Mucosa of descending colon (tissue), 3 donors: ENCODE results near the gene SLC1A1. TPM values are rescaled to one million over a fixed set of nuclear protein-coding genes. Genes with fewer than 3 reads are reported as not detected.
"Not testable (repeated sequence)": the region's sequence is repeated elsewhere in the genome, so short reads cannot be mapped to it uniquely, and the experiment has no call there.

ENCODE experiments used
- ATAC-seq: fragments of 200-7000 bp; cut with Tn5 transposase; one replicate; pipeline ENCODE4 v1.9.1; 2020; ENCODE audit warnings: mild to moderate bottlenecking, moderate library complexity
- DNase-seq, 3 donors: peaks; one replicate each; pipeline ENCODE4 v3.0.0-alpha.2; 2020
- H3K36me3 ChIP-seq: fragments of 200-600 bp; one replicate; pipeline ENCODE4 v1.8.0; 2021; ENCODE audit warnings: low read depth, mild to moderate bottlenecking
- H3K4me1 ChIP-seq: fragments of 200-600 bp; one replicate; pipeline ENCODE4 v1.8.0; 2021; ENCODE audit warnings: low read depth, mild to moderate bottlenecking
- H3K4me3 ChIP-seq: fragments of 200-600 bp; one replicate; pipeline ENCODE4 v1.8.0; 2021; ENCODE audit warnings: mild to moderate bottlenecking
- H3K9me3 ChIP-seq: fragments of 200-600 bp; one replicate; pipeline ENCODE4 v1.8.0; 2021; ENCODE audit warnings: mild to moderate bottlenecking
- CTCF ChIP-seq: fragments of 200-600 bp; IDR thresholded peaks from one replicate; pipeline ENCODE4 v1.8.0; 2022; ENCODE audit warnings: antibody characterized with exemption, mild to moderate bottlenecking
- intact Hi-C, 2 donors: fragments of 100-400 bp; cut with DNase I in 1 of 2; cut with micrococcal nuclease in 1 of 2; formaldehyde crosslinking; loops; one replicate each; pipeline versions ENCODE4 v1.11.0 to v1.11.1; 2022; cut with DNase I, micrococcal nuclease
- total RNA-seq, 3 donors: library from RNA; stranded (reverse); fragmentation: NEBNext Ultra II Directional in 2 of 3; extraction: Animal tissue kit (Norgen Biotek cat#: 25700) in 2 of 3; gene quantifications; one replicate each; pipeline versions ENCODE4 v1.2.1 to v1.2.4, GENCODE V29; 2021 to 2023
- donor health status: DM: no; HTN: no; CAD: no; lungs with moderate emphysema.
- donor health status: DM: no; HTN: no; CAD: no.
- donor health status: DM: no; HTN: yes; CAD: no.

SLC1A1 gene
- total RNA-seq, 3 donors from 2014 or later = 16.8 to 44.8 (median 37.0) TPM

GRCh38 chr9:4517274-4517673 lies 27.0 kb downstream of the SLC1A1 start:
- Histone ChIP-seq H3K4me1 (no peaks in the 10 kb centered on the region), H3K9me3 (no peaks in the 10 kb centered on the region), H3K36me3 (no peaks in the 10 kb centered on the region), H3K4me3 (no peak overlapping the region)
- no peak for ATAC-seq
- DNase-seq = no peak
- intact Hi-C loops = no loop called here
- no peak for TF ChIP-seq CTCF

- Histone ChIP-seq H3K36me3 (no peaks in the 10 kb centered on the region), H3K4me3 (no peak overlapping the region), H3K4me1 (no peaks in the 10 kb centered on the region), H3K9me3 (no peaks in the 10 kb centered on the region)
- intact Hi-C loops = no loop called here
- no peak for TF ChIP-seq CTCF
- no peak for ATAC-seq
- DNase-seq = no peak
Observed at GRCh38 chr9:4519604-4520003, 29.3 kb downstream of the SLC1A1 start.

- Histone ChIP-seq H3K9me3 (no peaks in the 10 kb centered on the region), H3K36me3 (no peaks in the 10 kb centered on the region), H3K4me3 (no peak overlapping the region), H3K4me1 (no peaks in the 10 kb centered on the region)
- DNase-seq = no peak
- intact Hi-C loops = no loop called here
- no peak for ATAC-seq
- no peak for TF ChIP-seq CTCF
Observed at GRCh38 chr9:4520055-4520454, 29.8 kb downstream of the SLC1A1 start.

GRCh38 chr9:4530375-4530774 lies 40.1 kb downstream of the SLC1A1 start:
- H3K4me3 ChIP-seq = no peak overlapping the region
- H3K36me3 ChIP-seq = no peaks in the 10 kb centered on the region
- no peaks in the 10 kb centered on the region for H3K4me1 ChIP-seq
- intact Hi-C loops = no loop called here
- DNase-seq (no peak), ATAC-seq (peak; percentile 18)
- no peak for TF ChIP-seq CTCF
- H3K9me3 ChIP-seq = no peaks in the 10 kb centered on the region

GRCh38 chr9:4530831-4531230 lies 40.6 kb downstream of the SLC1A1 start:
- H3K36me3 ChIP-seq, H3K4me3 ChIP-seq, DNase-seq, H3K9me3 ChIP-seq, ATAC-seq, H3K4me1 ChIP-seq, intact Hi-C loops: not testable (repeated sequence)

GRCh38 chr9:4531355-4531754 lies 41.1 kb downstream of the SLC1A1 start:
- ATAC-seq, H3K4me1 ChIP-seq, DNase-seq, H3K4me3 ChIP-seq, H3K9me3 ChIP-seq, intact Hi-C loops, H3K36me3 ChIP-seq: not testable (repeated sequence)

GRCh38 chr9:4533881-4534280 lies 43.6 kb downstream of the SLC1A1 start:
- H3K4me3 ChIP-seq, DNase-seq, H3K36me3 ChIP-seq, ATAC-seq, intact Hi-C loops, H3K4me1 ChIP-seq, H3K9me3 ChIP-seq: not testable (repeated sequence)

- DNase-seq, H3K9me3 ChIP-seq, ATAC-seq, H3K36me3 ChIP-seq, intact Hi-C loops, H3K4me3 ChIP-seq, H3K4me1 ChIP-seq: not testable (repeated sequence)
Observed at GRCh38 chr9:4536196-4536595, 45.9 kb downstream of the SLC1A1 start.
